Astrocyte (in vitro differentiated cells and primary cell): ENCODE measurements around the gene ARNT2. TPM values are rescaled to one million over a fixed set of nuclear protein-coding genes. Genes with fewer than 3 reads are reported as not detected.

Experiments
- DNase-seq: peaks from one replicate; pipeline ENCODE4 v3.0.0-alpha.2; 2010; ENCODE audit warnings: low read depth
- FAIRE-seq: peaks from 2 replicates; lab custom pipeline; 2011; peaks lifted over from hg19 to GRCh38; lab: Jason Lieb, UNC
- H2AFZ ChIP-seq: 2 replicates; pipeline ENCODE4 v1.6.0; 2012; ENCODE audit warnings: low read depth, low read length, inconsistent platforms
- H3K27ac ChIP-seq: 2 replicates; pipeline ENCODE4 v1.5.1; 2011; ENCODE audit warnings: low read depth, low read length, inconsistent platforms
- H3K27me3 ChIP-seq: 2 replicates; pipeline ENCODE4 v1.6.0; 2011; ENCODE audit warnings: low read length, inconsistent platforms; ENCODE audit not compliant: insufficient read depth
- H3K36me3 ChIP-seq: 2 replicates; pipeline ENCODE4 v1.5.1; 2011; ENCODE audit warnings: low read length, inconsistent platforms; ENCODE audit not compliant: insufficient read depth
- H3K4me1 ChIP-seq: 2 replicates; pipeline ENCODE4 v1.5.1; 2011; ENCODE audit warnings: low read length, inconsistent platforms; ENCODE audit not compliant: insufficient read depth
- H3K4me2 ChIP-seq: 2 replicates; pipeline ENCODE4 v1.6.0; 2012; ENCODE audit warnings: low read length, inconsistent platforms
- H3K4me3 ChIP-seq: 2 replicates; pipeline ENCODE4 v1.5.1; 2011; ENCODE audit warnings: low read depth, mild to moderate bottlenecking, low read length, inconsistent platforms; ENCODE audit not compliant: insufficient read depth
- H3K79me2 ChIP-seq: 2 replicates; pipeline ENCODE4 v1.6.0; 2012; ENCODE audit warnings: mild to moderate bottlenecking, low read length, inconsistent platforms; ENCODE audit not compliant: insufficient read depth
- H3K9ac ChIP-seq: 2 replicates; pipeline ENCODE4 v1.6.0; 2012; ENCODE audit warnings: mild to moderate bottlenecking, low read length, inconsistent platforms
- H3K9me3 ChIP-seq: 2 replicates; pipeline ENCODE4 v1.5.1; 2012; ENCODE audit warnings: low read depth, mild to moderate bottlenecking, low read length, inconsistent platforms; ENCODE audit not compliant: insufficient read depth
- H4K20me1 ChIP-seq: 2 replicates; pipeline ENCODE4 v1.6.0; 2012; ENCODE audit warnings: low read length, inconsistent platforms; ENCODE audit not compliant: insufficient read depth
- H3K27ac Mint-ChIP-seq: one replicate; pipeline ENCODE4 v1.8.0; 2021; ENCODE audit warnings: mild to moderate bottlenecking, mixed read lengths; ENCODE audit not compliant: unreplicated experiment
- H3K27me3 Mint-ChIP-seq: one replicate; pipeline ENCODE4 v1.8.0; 2021; ENCODE audit warnings: low read depth, mixed read lengths; ENCODE audit not compliant: unreplicated experiment
- H3K36me3 Mint-ChIP-seq: one replicate; pipeline ENCODE4 v1.8.0; 2021; ENCODE audit warnings: low read depth, mixed read lengths; ENCODE audit not compliant: unreplicated experiment
- H3K4me1 Mint-ChIP-seq: one replicate; pipeline ENCODE4 v1.8.0; 2021; ENCODE audit warnings: low read depth, mixed read lengths; ENCODE audit not compliant: unreplicated experiment
- H3K4me3 Mint-ChIP-seq: one replicate; pipeline ENCODE4 v1.8.0; 2021; ENCODE audit warnings: mild to moderate bottlenecking, moderate library complexity, mixed read lengths; ENCODE audit not compliant: unreplicated experiment
- H3K9me3 Mint-ChIP-seq: one replicate; pipeline ENCODE4 v1.8.0; 2021; ENCODE audit warnings: mild to moderate bottlenecking, mixed read lengths; ENCODE audit not compliant: unreplicated experiment
- CTCF ChIP-seq: IDR thresholded peaks from 2 replicates; pipeline ENCODE4 v1.5.1; 2011; ENCODE audit warnings: low read depth, mild to moderate bottlenecking, inconsistent platforms, low read length, moderate library complexity; ENCODE audit not compliant: insufficient read depth
- EZH2 ChIP-seq: IDR thresholded peaks from 2 replicates; pipeline ENCODE4 v1.6.1; 2012; ENCODE audit warnings: mild to moderate bottlenecking, low read length, inconsistent platforms; ENCODE audit not compliant: insufficient read depth
- total RNA-seq: library from RNA; stranded (reverse); gene quantifications from 2 replicates; pipeline ENCODE4 v1.2.1, GENCODE V29; 2021

Gene ARNT2
- total RNA-seq, 1 donor from 2014 or later: 3.5 TPM

GRCh38 chr15:80371924-80372323 is 32.3 kb upstream of the ARNT2 start:
- no peak overlapping the region for H3K9ac ChIP-seq
- no peaks in the 10 kb centered on the region for H3K4me1 ChIP-seq
- H3K36me3 ChIP-seq: no peaks in the 10 kb centered on the region
- H3K4me3 Mint-ChIP-seq: no peak overlapping the region
- H3K4me3 ChIP-seq: no peak overlapping the region
- H3K4me2 ChIP-seq: no peak overlapping the region
- no peak overlapping the region for H3K27ac Mint-ChIP-seq
- H2AFZ ChIP-seq: no peak overlapping the region
- no peaks in the 10 kb centered on the region for H3K27me3 ChIP-seq
- H3K79me2 ChIP-seq: no peaks in the 10 kb centered on the region
- TF ChIP-seq EZH2 (no peak), CTCF (no peak)
- H3K4me1 Mint-ChIP-seq: no peaks in the 10 kb centered on the region
- no peaks in the 10 kb centered on the region for H4K20me1 ChIP-seq
- H3K27me3 Mint-ChIP-seq: no peaks in the 10 kb centered on the region
- FAIRE-seq (no peak), DNase-seq (no peak)
- H3K9me3 Mint-ChIP-seq: peaks cover 19% of the 10 kb centered on the region
- no peak overlapping the region for H3K27ac ChIP-seq
- peaks cover 13% of the 10 kb centered on the region for H3K9me3 ChIP-seq
- H3K36me3 Mint-ChIP-seq: no peaks in the 10 kb centered on the region

- no peak for FAIRE-seq
- H3K27me3 Mint-ChIP-seq: peaks cover 13% of the 10 kb centered on the region
These were observed 29.7 kb upstream of the ARNT2 start for GRCh38 chr15:80374441-80374840.

More at GRCh38 chr15:80374441-80374840, 29.7 kb upstream of the ARNT2 start:
- no peaks in the 10 kb centered on the region for H3K4me1 Mint-ChIP-seq
- H3K27ac ChIP-seq: no peak overlapping the region
- H3K79me2 ChIP-seq: no peaks in the 10 kb centered on the region
- no peak for DNase-seq
- TF ChIP-seq CTCF (no peak), EZH2 (no peak)
- peaks cover 8% of the 10 kb centered on the region for H3K27me3 ChIP-seq
- no peaks in the 10 kb centered on the region for H3K4me1 ChIP-seq
- H3K9me3 Mint-ChIP-seq: peaks cover 4% of the 10 kb centered on the region
- no peak overlapping the region for H3K4me3 ChIP-seq
- no peaks in the 10 kb centered on the region for H3K36me3 ChIP-seq
- H3K4me3 Mint-ChIP-seq: no peak overlapping the region
- H3K4me2 ChIP-seq: no peak overlapping the region
- no peaks in the 10 kb centered on the region for H4K20me1 ChIP-seq
- no peak overlapping the region for H3K9ac ChIP-seq
- H2AFZ ChIP-seq: no peak overlapping the region
- no peak overlapping the region for H3K27ac Mint-ChIP-seq
- H3K36me3 Mint-ChIP-seq: no peaks in the 10 kb centered on the region
- H3K9me3 ChIP-seq: no peaks in the 10 kb centered on the region
